ENCODE results near the gene KLF15. TPM values are rescaled to one million over a fixed set of nuclear protein-coding genes. Genes with fewer than 3 reads are reported as not detected.

KLF15 gene
- total and polyA plus RNA-seq, 4 donors = 18.1 to 31.3 (median 24.6) TPM

DNA sequence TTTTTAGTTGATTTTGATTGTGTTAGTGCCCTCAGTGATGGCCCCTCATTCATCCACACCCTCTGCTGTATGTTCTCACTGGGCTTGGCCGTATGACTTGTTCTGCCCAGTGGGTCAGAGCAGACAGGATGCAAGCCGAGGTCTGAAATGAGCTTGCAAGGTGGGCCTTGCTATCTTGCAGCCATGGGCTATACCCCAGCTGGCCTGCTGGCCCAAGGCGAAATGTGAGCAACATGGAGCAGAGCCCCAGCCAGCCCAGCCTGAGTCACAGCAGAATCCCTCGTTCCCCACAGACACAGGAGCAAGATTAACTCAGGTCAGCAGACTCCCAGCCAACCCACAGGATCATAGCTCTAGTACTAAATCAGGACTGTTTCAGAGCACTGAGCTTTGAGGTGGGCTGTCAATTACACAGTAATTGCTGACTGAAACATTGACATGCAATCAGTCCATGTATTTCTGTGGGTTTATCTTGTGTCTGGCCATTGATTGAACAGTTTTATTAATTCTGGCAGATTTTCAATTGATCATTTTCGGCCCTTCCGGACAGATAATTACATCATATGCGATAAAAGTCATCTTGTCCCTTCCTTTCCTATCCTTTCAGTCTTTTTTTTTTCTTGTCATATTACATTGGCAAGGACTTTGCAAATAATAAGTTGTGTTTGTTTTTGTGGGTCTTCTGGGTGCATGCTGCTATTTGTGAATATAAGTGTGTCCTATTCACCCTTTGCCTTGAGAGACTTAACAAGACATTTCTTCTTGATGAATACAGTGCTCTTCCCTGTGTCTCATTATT is 27.1 kb downstream of the KLF15 start:
- no peak overlapping the region for H3K27ac ChIP-seq (ENCODE audit: low read depth in 1 of 2, low read length in 1 of 2)
- WGBS, 2 donors = 86% methylated on average over 7 of the region's 7 CpGs
- no peak overlapping the region for H3K9ac ChIP-seq (ENCODE audit: insufficient read depth in 1 of 2, low read length in 2 of 2)
- H3K9me3 ChIP-seq (ENCODE audit: control insufficient read depth in 4 of 4, insufficient read depth in 3 of 4, low read length in 3 of 4) = peaks cover 0 to 12% (median 6%) of the 10 kb centered on the region in 4 donors
- ATAC-seq (ENCODE audit: insufficient read depth, low FRiP score) (no peak), DNase-seq (no peak)
- H3K4me1 ChIP-seq (ENCODE audit: control insufficient read depth in 5 of 5, insufficient read depth in 5 of 5, low read length in 5 of 5) = no peaks in the 10 kb centered on the region
- no peaks in the 10 kb centered on the region for H3K27me3 ChIP-seq (ENCODE audit: control insufficient read depth in 3 of 3, insufficient read depth in 3 of 3, low read length in 2 of 3)
- no peaks in the 10 kb centered on the region for H3K36me3 ChIP-seq (ENCODE audit: control insufficient read depth in 4 of 4, insufficient read depth in 4 of 4, low read length in 4 of 4)
- H3K4me3 ChIP-seq = no peak overlapping the region
- TF ChIP-seq, protein P1, sequence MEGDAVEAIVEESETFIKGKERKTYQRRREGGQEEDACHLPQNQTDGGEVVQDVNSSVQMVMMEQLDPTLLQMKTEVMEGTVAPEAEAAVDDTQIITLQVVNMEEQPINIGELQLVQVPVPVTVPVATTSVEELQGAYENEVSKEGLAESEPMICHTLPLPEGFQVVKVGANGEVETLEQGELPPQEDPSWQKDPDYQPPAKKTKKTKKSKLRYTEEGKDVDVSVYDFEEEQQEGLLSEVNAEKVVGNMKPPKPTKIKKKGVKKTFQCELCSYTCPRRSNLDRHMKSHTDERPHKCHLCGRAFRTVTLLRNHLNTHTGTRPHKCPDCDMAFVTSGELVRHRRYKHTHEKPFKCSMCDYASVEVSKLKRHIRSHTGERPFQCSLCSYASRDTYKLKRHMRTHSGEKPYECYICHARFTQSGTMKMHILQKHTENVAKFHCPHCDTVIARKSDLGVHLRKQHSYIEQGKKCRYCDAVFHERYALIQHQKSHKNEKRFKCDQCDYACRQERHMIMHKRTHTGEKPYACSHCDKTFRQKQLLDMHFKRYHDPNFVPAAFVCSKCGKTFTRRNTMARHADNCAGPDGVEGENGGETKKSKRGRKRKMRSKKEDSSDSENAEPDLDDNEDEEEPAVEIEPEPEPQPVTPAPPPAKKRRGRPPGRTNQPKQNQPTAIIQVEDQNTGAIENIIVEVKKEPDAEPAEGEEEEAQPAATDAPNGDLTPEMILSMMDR (IDR thresholded peaks at IDR 0.05; ENCODE audit: control extremely low read depth, extremely low read depth) = no peak

DNA sequence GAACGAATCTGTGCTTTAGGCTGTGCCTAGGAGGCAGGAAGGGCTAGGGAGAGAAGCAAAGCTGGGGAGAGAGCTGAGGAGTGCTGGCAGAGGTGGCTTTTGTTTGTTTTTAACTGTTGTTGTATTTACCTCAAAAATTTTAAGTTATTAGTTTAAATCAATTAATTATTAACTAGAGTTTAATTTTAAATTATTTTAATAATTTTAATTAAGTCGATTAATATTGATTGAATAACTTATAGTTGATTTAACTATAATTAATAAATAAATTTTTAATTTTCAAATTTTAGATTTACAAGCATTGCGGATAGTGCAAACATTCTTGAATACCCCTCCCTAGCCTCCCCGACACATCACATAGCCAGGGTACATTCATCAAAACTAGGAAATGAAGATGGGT is 30.6 kb downstream of the KLF15 start:
- no peak overlapping the region for H3K4me3 ChIP-seq
- no peak overlapping the region for H3K9ac ChIP-seq (ENCODE audit: insufficient read depth in 1 of 2, low read length in 2 of 2)
- peaks cover 0 to 12% (median 6%) of the 10 kb centered on the region in 4 donors for H3K9me3 ChIP-seq (ENCODE audit: control insufficient read depth in 4 of 4, insufficient read depth in 3 of 4, low read length in 3 of 4)
- no peaks in the 10 kb centered on the region for H3K36me3 ChIP-seq (ENCODE audit: control insufficient read depth in 4 of 4, insufficient read depth in 4 of 4, low read length in 4 of 4)
- no peaks in the 10 kb centered on the region for H3K27me3 ChIP-seq (ENCODE audit: control insufficient read depth in 3 of 3, insufficient read depth in 3 of 3, low read length in 2 of 3)
- ATAC-seq (ENCODE audit: insufficient read depth, low FRiP score) = no peak
- TF ChIP-seq, protein P1 (IDR thresholded peaks at IDR 0.05; ENCODE audit: control extremely low read depth, extremely low read depth) = no peak
- peak in 1 of 3 donors; percentile 3 for DNase-seq
- no peak overlapping the region for H3K27ac ChIP-seq (ENCODE audit: low read depth in 1 of 2, low read length in 1 of 2)
- no peaks in the 10 kb centered on the region for H3K4me1 ChIP-seq (ENCODE audit: control insufficient read depth in 5 of 5, insufficient read depth in 5 of 5, low read length in 5 of 5)
- WGBS, 2 donors = 89 to 92% methylated on average over 4 of the region's 4 CpGs

- Histone ChIP-seq H3K4me3 (no peak overlapping the region), H3K9me3 (ENCODE audit: control insufficient read depth in 4 of 4, insufficient read depth in 3 of 4, low read length in 3 of 4) (peaks cover 0 to 4% (median 1%) of the 10 kb centered on the region in 4 donors), H3K27me3 (ENCODE audit: control insufficient read depth in 3 of 3, insufficient read depth in 3 of 3, low read length in 2 of 3) (no peaks in the 10 kb centered on the region), H3K36me3 (ENCODE audit: control insufficient read depth in 4 of 4, insufficient read depth in 4 of 4, low read length in 4 of 4) (no peaks in the 10 kb centered on the region), H3K4me1 (ENCODE audit: control insufficient read depth in 5 of 5, insufficient read depth in 5 of 5, low read length in 5 of 5) (no peaks in the 10 kb centered on the region), H3K27ac (ENCODE audit: low read depth in 1 of 2, low read length in 1 of 2) (no peak overlapping the region), H3K9ac (ENCODE audit: insufficient read depth in 1 of 2, low read length in 2 of 2) (no peak overlapping the region)
- ATAC-seq (ENCODE audit: insufficient read depth, low FRiP score) = no peak
- WGBS, 2 donors = 76 to 77% methylated on average over 9 of the region's 9 CpGs
- no peak for DNase-seq
- TF ChIP-seq, protein P1 (IDR thresholded peaks at IDR 0.05; ENCODE audit: control extremely low read depth, extremely low read depth) = no peak
These were observed 34.8 kb downstream of the KLF15 start for GRCh38 chr3:126322181-126322967.
